Body of pancreas (tissue), 4 donors: ENCODE measurements around the gene PCDH9. TPM values are rescaled to one million over a fixed set of nuclear protein-coding genes. Genes with fewer than 3 reads are reported as not detected.

Source experiments
- ATAC-seq: fragments of 150-250 bp; one replicate; pipeline ENCODE4 v1.9.1; 2016
- DNase-seq, 4 donors: peaks; one replicate each; pipeline ENCODE4 v3.0.0-alpha.2; 2019
- H3K27ac ChIP-seq, 4 donors: fragments of 200-600 bp; sonication (generic); 1 replicate in 3 of 4; 2 replicates in 1 of 4; pipeline versions ENCODE4 v1.5.1 to v1.6.1; 2016 to 2019; ENCODE audit warnings: mild to moderate bottlenecking in 1 of 4, mixed read lengths in 1 of 4, moderate library complexity in 1 of 4
- H3K27me3 ChIP-seq, 2 donors: fragments of 200-600 bp; sonication (generic); one replicate each; pipeline ENCODE4 v1.6.0; 2016; ENCODE audit warnings: mild to moderate bottlenecking in 1 of 2
- H3K36me3 ChIP-seq, 2 donors: fragments of 200-600 bp; sonication (generic); replicated peaks in 1 of 2; 2 replicates each; pipeline ENCODE4 v1.5.1; 2016; ENCODE audit warnings: low read depth in 2 of 2; ENCODE audit not compliant: insufficient read depth in 1 of 2
- H3K4me1 ChIP-seq: fragments of 200-600 bp; sonication (generic); one replicate; pipeline ENCODE4 v1.6.0; 2016
- H3K4me3 ChIP-seq, 2 donors: fragments of 200-600 bp; sonication (generic); 1 replicate in 1 of 2; 2 replicates in 1 of 2; pipeline ENCODE4 v1.5.1; 2016 to 2019
- H3K9me3 ChIP-seq, 3 donors: fragments of 200-600 bp; sonication (generic); 1 replicate in 2 of 3; 2 replicates in 1 of 3; pipeline ENCODE4 v1.5.1; 2016
- CTCF ChIP-seq, 7 experiments: fragments of 450-650 bp in 4 of 7; fragments of 200-600 bp in 3 of 7; sonication (generic) in 3 of 7; IDR thresholded peaks; one replicate each; pipeline ENCODE4 v1.5.1; 2016 to 2019; ENCODE audit warnings: antibody characterized with exemption in 7 of 7
- POLR2A ChIP-seq, 3 donors: fragments of 450-650 bp; IDR thresholded peaks; one replicate each; pipeline ENCODE4 v1.6.1; 2016; ENCODE audit warnings: antibody characterized with exemption in 3 of 3, mild to moderate bottlenecking in 2 of 3
- WGBS, 2 donors: methylation state at CpG; one replicate each; pipeline ENCODE4 v1.1.5; 2017; 5-methylcytosine and 5-hydroxymethylcytosine counted together
- intact Hi-C: fragments of 100-400 bp; cut with DNase I; formaldehyde crosslinking; loops from one replicate; pipeline ENCODE4 v1.15.1; 2023
- total RNA-seq, 2 donors: library from RNA; depleted of rRNA; stranded (reverse); fragments of >200 nt; gene quantifications; one replicate each; pipeline ENCODE4 v1.1.0, GENCODE V29; 2016

Gene PCDH9
- total RNA-seq, 2 donors from 2014 or later = 3.6 to 3.9 TPM

GRCh38 chr13:66864627-66865026 lies 365.5 kb downstream of the PCDH9 start:
- 20 to 25% methylated on average over 3 of the region's 3 CpGs for WGBS, 2 donors
- ATAC-seq (no peak), DNase-seq (no peak)
- TF ChIP-seq POLR2A (IDR thresholded peaks at IDR 0.05) (no peak), CTCF (IDR thresholded peaks at IDR 0.05) (no peak)
- no peak overlapping the region for H3K27ac ChIP-seq
- H3K27me3 ChIP-seq = no peaks in the 10 kb centered on the region
- H3K4me3 ChIP-seq = no peak overlapping the region
- intact Hi-C loops = no loop called here
- H3K9me3 ChIP-seq = peaks cover 0 to 3% (median 0%) of the 10 kb centered on the region in 3 donors
- H3K4me1 ChIP-seq = peaks cover 4% of the 10 kb centered on the region
- H3K36me3 ChIP-seq = no peaks in the 10 kb centered on the region

- DNase-seq (no peak), ATAC-seq (no peak)
- Histone ChIP-seq H3K27me3 (no peaks in the 10 kb centered on the region), H3K27ac (no peak overlapping the region), H3K9me3 (peaks cover 0 to 3% (median 0%) of the 10 kb centered on the region in 3 donors), H3K36me3 (no peaks in the 10 kb centered on the region), H3K4me3 (no peak overlapping the region), H3K4me1 (peaks cover 4% of the 10 kb centered on the region)
- 62 to 78% methylated on average over 2 of the region's 2 CpGs for WGBS, 2 donors
- TF ChIP-seq POLR2A (IDR thresholded peaks at IDR 0.05) (no peak), CTCF (IDR thresholded peaks at IDR 0.05) (no peak)
- intact Hi-C loops = no loop called here
Measured at GRCh38 chr13:66860878-66861417, 369.2 kb downstream of the PCDH9 start.

- no peaks in the 10 kb centered on the region for H3K36me3 ChIP-seq
- intact Hi-C loops = no loop called here
- ATAC-seq = no peak
- DNase-seq = no peak
- 71 to 75% methylated on average over 8 of the region's 8 CpGs for WGBS, 2 donors
- TF ChIP-seq POLR2A (IDR thresholded peaks at IDR 0.05) (no peak), CTCF (IDR thresholded peaks at IDR 0.05) (no peak)
- H3K4me3 ChIP-seq = no peak overlapping the region
- H3K4me1 ChIP-seq = peaks cover 4% of the 10 kb centered on the region
- H3K27ac ChIP-seq = no peak overlapping the region
- peaks cover 0 to 3% (median 0%) of the 10 kb centered on the region in 3 donors for H3K9me3 ChIP-seq
- H3K27me3 ChIP-seq = no peaks in the 10 kb centered on the region
Measured at GRCh38 chr13:66859934-66860877, 369.9 kb downstream of the PCDH9 start.

- ATAC-seq (no peak), DNase-seq (no peak)
- TF ChIP-seq POLR2A (IDR thresholded peaks at IDR 0.05) (no peak), CTCF (IDR thresholded peaks at IDR 0.05) (no peak)
- Histone ChIP-seq H3K4me1 (no peaks in the 10 kb centered on the region), H3K27me3 (no peaks in the 10 kb centered on the region), H3K27ac (no peak overlapping the region), H3K4me3 (no peak overlapping the region), H3K9me3 (peaks cover 0 to 3% (median 0%) of the 10 kb centered on the region in 3 donors), H3K36me3 (no peaks in the 10 kb centered on the region)
- intact Hi-C loops = no loop called here
- 69 to 78% methylated on average over 2 of the region's 2 CpGs for WGBS, 2 donors
Measured at GRCh38 chr13:66859078-66859477, 371.1 kb downstream of the PCDH9 start.
